NCI-H1436 treated with DMSO at 0.1 percent for 48 hours (cell line): Measurements from ENCODE around the gene ABCC1.

ENCODE experiments used
- DNase-seq: peaks from one replicate; lab custom pipeline; 2025; lab: John Stamatoyannopoulos, UW

ABCC1 gene

DNA sequence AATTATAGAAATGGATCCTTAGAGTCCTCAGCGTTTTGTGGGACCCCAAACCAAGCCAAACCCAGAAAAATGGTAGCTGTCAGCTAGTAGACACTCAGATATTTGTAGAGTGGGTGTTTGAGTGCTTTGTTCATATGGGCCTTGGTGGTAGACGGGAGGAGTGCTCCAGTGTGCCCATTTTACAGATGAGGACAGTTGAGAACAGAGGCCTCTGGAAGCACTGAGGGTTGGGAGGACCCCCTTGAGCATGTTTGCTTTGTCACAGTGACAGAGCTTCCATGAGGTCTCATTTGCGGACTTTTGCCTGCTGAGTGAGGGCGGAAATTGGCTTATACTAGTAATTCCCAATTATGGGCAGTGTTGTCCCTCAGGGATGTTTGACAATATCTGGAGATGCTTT, 162.2 kb downstream of the ABCC1 start:
- no peak for DNase-seq

- no peak for DNase-seq
Measured at GRCh38 chr16:16112450-16113053, 163.1 kb downstream of the ABCC1 start.

- DNase-seq: no peak
Measured at GRCh38 chr16:16113076-16113475, 163.7 kb downstream of the ABCC1 start.

DNA sequence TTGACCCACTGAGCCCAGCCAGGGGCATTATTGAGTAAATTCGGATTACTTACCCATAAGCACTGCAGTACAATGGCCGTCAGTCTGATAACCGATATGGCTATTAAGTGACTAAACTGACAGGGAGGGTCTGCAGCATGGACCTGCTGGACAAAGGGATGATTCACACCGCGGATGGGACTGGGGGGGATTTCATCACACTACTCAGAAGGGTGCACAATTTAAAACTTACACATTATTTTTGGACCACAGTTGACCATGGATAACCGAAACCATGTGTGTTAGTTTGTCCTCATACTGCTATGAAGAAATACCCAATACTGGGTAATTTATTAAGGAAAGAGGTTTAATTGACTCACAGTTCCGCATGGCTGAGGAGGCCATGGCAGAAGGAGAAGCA, 167.4 kb downstream of the ABCC1 start:
- no peak for DNase-seq

DNA sequence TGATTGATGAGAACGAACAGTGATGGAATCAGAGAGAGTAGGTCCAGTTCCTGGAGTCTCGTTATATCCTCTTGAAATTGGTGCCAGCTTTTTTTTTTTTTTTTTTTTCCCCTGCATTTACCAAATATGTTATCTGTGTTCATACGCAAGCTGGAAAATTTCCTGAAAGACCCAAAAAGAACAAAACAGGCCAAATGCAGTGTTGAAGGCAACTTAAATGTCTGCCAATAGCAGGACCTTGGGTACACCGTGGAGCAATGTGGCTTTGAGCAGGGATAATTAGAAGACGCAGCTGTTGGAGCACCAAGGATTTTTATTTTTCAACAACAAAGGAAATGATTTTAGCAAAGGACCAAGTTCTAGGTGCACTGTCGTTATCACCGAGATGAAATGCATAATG, 168.9 kb downstream of the ABCC1 start:
- no peak for DNase-seq

DNA sequence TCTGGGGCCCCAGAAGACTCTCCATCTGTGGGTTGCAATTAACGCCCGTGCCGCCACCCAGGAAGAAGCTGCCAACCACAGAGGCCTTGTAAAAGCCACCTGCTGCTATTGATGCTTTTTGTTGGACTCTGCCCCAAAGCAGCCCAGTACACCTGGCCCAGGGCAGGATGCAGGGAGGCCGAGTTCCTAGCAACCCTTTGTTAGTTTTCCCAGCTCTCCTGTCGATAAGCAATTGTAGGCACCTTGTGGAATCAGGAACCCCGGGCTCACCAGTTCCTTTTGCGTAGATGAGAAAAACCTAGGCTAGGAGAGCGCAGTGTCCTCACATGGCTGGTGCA, 170.6 kb downstream of the ABCC1 start:
- no peak for DNase-seq

- DNase-seq: no peak
Measured at GRCh38 chr16:16120382-16121184, 171.2 kb downstream of the ABCC1 start.

DNA sequence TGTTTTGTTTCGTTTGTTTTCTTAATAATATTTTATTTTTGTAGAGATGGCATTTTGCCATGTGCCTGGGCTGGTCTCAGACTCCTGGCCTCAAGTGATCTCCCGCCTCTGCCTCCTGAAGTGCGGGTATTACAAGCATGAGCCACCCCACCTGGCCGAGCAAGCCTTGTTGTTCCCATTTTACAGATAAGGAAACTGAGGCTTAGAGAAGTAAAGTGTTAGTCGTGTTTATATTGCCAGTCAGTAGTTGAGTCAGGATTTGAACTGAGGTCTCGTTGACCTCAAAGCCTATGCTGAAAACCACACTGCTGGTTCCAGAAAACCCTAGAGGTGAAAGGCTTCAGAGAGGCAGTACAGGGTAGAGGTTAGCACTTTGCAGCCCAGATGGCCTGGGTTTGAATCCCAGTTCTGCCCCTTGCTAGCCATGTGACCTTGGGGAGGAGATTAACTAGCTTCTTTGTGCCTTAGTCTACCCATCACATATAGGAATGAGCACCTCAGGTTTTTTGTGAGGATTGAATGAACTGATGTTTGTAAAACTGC, 171.8 kb downstream of the ABCC1 start:
- DNase-seq: no peak

DNA sequence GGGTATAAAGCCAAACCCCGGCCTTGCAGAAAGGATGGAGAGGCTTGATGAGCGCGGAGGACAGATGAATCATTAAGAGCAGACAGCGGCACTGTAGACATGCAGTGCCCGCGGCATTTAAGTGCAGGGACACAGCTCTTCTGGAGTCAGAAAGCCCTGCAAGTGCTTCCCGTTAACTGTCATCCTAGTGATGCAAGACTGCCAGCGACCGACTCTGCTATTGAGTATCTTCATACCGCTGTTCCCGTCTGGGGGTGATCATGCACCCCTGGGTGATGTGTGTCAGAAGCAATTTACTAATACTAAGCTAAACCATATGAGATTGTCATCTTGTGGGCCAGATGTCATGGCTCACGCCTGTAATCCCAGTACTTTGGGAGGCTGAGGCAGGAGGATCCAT, 172.8 kb downstream of the ABCC1 start:
- DNase-seq: no peak

GRCh38 chr16:16124438-16124837, 175.0 kb downstream of the ABCC1 start:
- DNase-seq: no peak

DNA sequence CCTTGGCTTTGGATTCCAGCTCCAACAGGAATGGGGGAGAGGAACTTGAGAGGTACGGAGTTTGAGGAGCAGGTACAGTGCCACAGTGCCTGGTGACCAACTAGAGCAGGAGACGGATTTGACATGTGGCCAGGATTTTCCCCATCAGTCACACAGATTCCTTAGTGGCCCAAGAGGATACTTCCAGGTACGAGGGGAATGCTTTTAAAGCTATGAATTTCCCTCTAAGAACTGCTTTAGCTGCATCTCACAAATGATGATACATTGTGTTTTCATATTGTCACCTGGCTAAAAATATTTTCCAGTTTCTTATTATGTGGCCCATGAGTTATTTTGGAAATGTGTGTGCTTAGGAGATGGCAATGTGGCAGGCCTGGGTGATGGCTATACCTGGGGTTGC, 175.6 kb downstream of the ABCC1 start:
- DNase-seq: no peak

GRCh38 chr16:16126896-16127295, 177.5 kb downstream of the ABCC1 start:
- DNase-seq: no peak

- DNase-seq: no peak
Measured at GRCh38 chr16:16127469-16128116, 178.2 kb downstream of the ABCC1 start.

- no peak for DNase-seq
Measured at GRCh38 chr16:16131204-16131603, 181.8 kb downstream of the ABCC1 start.

- DNase-seq: no peak
Measured at GRCh38 chr16:16131659-16132058, 182.2 kb downstream of the ABCC1 start.

DNA sequence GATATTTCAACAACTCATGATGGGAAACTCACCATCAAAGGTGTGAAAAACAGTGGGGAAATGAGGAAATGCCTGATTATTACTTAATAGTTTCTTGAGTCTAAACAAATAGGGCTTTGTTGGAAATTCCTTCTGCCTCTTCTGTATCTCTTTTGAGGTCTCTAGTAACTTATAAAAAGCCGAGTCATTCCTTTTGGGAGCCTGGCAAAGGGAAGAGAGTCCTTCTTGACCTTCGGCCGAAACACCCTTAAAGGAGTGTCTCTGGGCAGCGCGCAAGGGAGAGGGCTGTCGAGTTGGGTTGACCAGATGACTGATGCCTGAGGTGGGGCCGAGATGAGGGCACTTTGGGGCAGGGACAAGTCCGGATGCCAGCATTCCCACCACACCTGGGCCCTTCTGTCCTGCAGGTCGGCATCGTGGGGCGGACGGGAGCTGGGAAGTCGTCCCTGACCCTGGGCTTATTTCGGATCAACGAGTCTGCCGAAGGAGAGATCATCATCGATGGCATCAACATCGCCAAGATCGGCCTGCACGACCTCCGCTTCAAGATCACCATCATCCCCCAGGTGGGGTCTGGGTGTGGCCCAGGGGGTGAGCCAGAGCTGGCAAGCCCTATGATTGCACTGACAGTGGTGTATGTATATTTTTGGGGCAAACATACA, 184.7 kb downstream of the ABCC1 start:
- DNase-seq: no peak

DNA sequence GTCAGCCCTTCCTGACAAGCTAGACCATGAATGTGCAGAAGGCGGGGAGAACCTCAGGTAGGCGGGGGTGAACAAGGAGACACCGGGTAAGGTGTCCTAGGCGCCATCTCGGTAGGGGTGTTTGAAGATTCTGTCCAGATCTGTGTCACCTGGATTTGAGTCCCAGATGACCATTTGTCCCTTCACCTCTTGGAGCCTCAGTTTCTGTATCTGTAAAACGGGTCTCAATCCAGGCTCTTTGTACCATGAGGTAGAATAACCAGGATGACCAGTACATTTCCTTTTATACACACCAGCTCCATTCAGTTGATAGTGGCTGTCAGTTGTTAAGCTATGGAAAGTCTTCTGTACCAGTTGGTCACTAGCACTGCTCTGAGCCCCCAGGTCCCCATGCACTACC, 187.2 kb downstream of the ABCC1 start:
- DNase-seq: no peak

- no peak for DNase-seq
Measured at GRCh38 chr16:16137110-16137509, 187.7 kb downstream of the ABCC1 start.

GRCh38 chr16:16138034-16138635, 188.7 kb downstream of the ABCC1 start:
- no peak for DNase-seq

DNA sequence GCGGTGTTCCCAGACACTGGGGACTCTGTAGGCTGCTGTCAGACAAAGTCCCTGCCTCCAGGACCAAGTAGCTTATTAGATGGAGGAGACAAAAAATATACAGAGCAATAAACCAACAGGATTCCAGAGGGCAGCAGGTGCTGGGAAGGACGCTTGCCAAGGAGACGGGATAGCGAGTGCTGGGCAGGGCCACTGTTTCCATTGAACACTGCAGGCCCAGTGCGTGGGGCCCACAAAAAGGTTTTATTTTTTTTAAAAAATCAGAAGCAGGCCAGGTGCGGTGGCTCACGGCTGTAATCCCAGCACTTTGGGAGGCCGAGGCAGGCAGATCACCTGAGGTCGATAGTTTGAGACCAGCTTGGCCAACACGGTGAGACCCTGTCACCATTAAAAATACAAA, 189.6 kb downstream of the ABCC1 start:
- no peak for DNase-seq

DNA sequence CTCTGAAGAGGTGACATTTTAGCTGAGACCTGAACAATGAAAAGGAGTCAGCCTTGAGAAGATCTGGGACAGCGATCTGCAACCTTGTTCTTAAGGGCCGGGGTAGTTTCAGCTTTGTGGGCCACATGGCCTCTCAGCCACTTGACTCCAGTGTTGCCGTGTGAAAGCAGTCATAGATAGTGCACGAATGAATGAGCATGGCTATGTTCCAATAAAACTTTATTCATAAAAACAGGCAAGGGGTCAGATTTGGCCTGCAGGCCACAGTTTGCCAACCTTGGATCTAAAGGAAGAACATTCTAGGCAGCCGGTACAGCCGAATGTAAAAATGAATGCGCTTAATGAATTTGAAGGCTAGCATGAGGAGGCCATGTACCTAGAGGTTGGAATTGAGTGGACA, 190.4 kb downstream of the ABCC1 start:
- no peak for DNase-seq

- no peak for DNase-seq
Measured at GRCh38 chr16:16140537-16140936, 191.1 kb downstream of the ABCC1 start.
